ENCODE results near the gene EIF4E. TPM values are rescaled to one million over a fixed set of nuclear protein-coding genes. Genes with fewer than 3 reads are reported as not detected.
"Not testable (repeated sequence)": the region's sequence is repeated elsewhere in the genome, so short reads cannot be mapped to it uniquely, and the experiment has no call there.

The EIF4E gene
- total and polyA plus RNA-seq, 4 donors: 10.4 to 121 (median 57.8) TPM

DNA sequence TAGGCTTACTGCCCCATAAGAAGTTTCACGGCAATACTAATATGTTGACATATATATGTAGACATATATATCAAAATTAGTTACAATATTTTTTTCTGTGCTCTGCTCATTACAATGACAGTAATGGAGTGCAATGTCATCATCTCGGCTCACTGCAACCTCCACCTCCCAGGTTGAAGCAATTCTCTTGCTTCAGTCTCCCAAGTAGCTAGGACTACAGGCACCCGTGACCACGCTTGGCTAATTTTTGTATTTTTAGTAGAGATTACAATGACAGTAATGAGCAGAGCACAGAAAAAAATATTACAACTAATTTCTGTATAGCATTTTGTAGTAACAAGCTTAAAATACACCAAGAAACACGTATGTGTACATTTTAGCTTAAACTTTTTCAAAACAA, 7.6 kb downstream of the EIF4E start:
- peaks cover 0 to 6% (median 3%) of the 10 kb centered on the region in 4 donors for H3K36me3 ChIP-seq (ENCODE audit: control insufficient read depth in 4 of 4, insufficient read depth in 4 of 4, low read length in 4 of 4)
- H3K9me3 ChIP-seq (ENCODE audit: control insufficient read depth in 4 of 4, insufficient read depth in 3 of 4, low read length in 3 of 4): no peaks in the 10 kb centered on the region
- ATAC-seq (ENCODE audit: insufficient read depth, low FRiP score): no peak
- H3K27ac ChIP-seq (ENCODE audit: low read depth in 1 of 2, low read length in 1 of 2): no peak overlapping the region
- no peaks in the 10 kb centered on the region for H3K27me3 ChIP-seq (ENCODE audit: control insufficient read depth in 3 of 3, insufficient read depth in 3 of 3, low read length in 2 of 3)
- DNase-seq: no peak
- TF ChIP-seq, protein P1, sequence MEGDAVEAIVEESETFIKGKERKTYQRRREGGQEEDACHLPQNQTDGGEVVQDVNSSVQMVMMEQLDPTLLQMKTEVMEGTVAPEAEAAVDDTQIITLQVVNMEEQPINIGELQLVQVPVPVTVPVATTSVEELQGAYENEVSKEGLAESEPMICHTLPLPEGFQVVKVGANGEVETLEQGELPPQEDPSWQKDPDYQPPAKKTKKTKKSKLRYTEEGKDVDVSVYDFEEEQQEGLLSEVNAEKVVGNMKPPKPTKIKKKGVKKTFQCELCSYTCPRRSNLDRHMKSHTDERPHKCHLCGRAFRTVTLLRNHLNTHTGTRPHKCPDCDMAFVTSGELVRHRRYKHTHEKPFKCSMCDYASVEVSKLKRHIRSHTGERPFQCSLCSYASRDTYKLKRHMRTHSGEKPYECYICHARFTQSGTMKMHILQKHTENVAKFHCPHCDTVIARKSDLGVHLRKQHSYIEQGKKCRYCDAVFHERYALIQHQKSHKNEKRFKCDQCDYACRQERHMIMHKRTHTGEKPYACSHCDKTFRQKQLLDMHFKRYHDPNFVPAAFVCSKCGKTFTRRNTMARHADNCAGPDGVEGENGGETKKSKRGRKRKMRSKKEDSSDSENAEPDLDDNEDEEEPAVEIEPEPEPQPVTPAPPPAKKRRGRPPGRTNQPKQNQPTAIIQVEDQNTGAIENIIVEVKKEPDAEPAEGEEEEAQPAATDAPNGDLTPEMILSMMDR (IDR thresholded peaks at IDR 0.05; ENCODE audit: control extremely low read depth, extremely low read depth): no peak
- WGBS, 2 donors: 60 to 88% methylated on average over 5 of the region's 5 CpGs
- H3K4me1 ChIP-seq (ENCODE audit: control insufficient read depth in 5 of 5, insufficient read depth in 5 of 5, low read length in 5 of 5): peaks cover 0 to 8% (median 3%) of the 10 kb centered on the region in 5 donors
- H3K4me3 ChIP-seq: no peak overlapping the region
- no peak overlapping the region for H3K9ac ChIP-seq (ENCODE audit: insufficient read depth in 1 of 2, low read length in 2 of 2)

DNA sequence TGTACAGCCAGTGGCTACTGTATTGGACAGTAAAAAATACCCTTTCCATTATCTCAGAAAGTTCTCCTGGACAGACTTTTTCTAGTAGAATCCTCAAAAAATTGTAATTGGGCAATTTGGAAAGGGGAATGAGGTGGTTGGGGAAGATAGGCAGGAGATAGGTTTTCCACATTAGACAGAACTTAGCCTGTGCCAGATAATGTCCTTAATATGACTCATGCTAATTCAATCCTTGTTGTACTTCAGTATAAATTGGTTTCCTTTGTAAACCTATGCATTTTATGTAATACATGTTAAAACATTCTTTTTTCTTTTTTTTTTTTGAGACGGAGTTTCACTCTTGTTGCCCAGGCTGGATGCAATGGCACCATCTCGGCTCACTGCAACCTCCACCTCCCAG, 8.9 kb downstream of the EIF4E start:
- WGBS, 2 donors: 95 to 96% methylated on average over 2 of the region's 2 CpGs
- H3K27me3 ChIP-seq (ENCODE audit: control insufficient read depth in 3 of 3, insufficient read depth in 3 of 3, low read length in 2 of 3): no peaks in the 10 kb centered on the region
- H3K27ac ChIP-seq (ENCODE audit: low read depth in 1 of 2, low read length in 1 of 2): no peak overlapping the region
- peaks cover 0 to 3% (median 0%) of the 10 kb centered on the region in 4 donors for H3K36me3 ChIP-seq (ENCODE audit: control insufficient read depth in 4 of 4, insufficient read depth in 4 of 4, low read length in 4 of 4)
- no peak overlapping the region for H3K4me3 ChIP-seq
- TF ChIP-seq, protein P1 (IDR thresholded peaks at IDR 0.05; ENCODE audit: control extremely low read depth, extremely low read depth): no peak
- no peak overlapping the region for H3K9ac ChIP-seq (ENCODE audit: insufficient read depth in 1 of 2, low read length in 2 of 2)
- ATAC-seq (ENCODE audit: insufficient read depth, low FRiP score): no peak
- H3K4me1 ChIP-seq (ENCODE audit: control insufficient read depth in 5 of 5, insufficient read depth in 5 of 5, low read length in 5 of 5): peaks cover 0 to 8% (median 3%) of the 10 kb centered on the region in 5 donors
- DNase-seq: no peak
- no peaks in the 10 kb centered on the region for H3K9me3 ChIP-seq (ENCODE audit: control insufficient read depth in 4 of 4, insufficient read depth in 3 of 4, low read length in 3 of 4)

DNA sequence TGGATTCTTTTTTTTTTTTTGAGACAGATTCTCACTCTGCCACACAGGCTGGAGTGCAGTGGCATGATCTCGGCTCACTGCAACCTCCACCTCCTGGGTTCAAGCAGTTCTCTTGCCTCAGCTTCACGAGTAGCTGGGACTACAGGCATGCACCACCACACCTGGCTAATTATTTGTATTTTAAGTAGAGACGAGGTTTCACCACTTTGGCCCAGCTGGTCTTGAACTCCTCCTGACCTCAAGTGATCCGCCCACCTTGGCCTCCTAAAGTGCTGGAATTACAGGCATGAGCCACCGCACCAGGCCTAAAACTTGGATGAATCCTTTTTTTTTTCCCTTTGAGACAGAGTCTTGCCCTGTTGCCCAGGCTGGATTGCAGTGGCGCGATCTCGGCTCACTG, 18.2 kb downstream of the EIF4E start:
- not testable (repeated sequence) for DNase-seq; H3K27ac ChIP-seq (ENCODE audit: low read depth in 1 of 2, low read length in 1 of 2); H3K9ac ChIP-seq (ENCODE audit: insufficient read depth in 1 of 2, low read length in 2 of 2); H3K4me3 ChIP-seq; H3K27me3 ChIP-seq (ENCODE audit: control insufficient read depth in 3 of 3, insufficient read depth in 3 of 3, low read length in 2 of 3); H3K9me3 ChIP-seq (ENCODE audit: control insufficient read depth in 4 of 4, insufficient read depth in 3 of 4, low read length in 3 of 4); H3K36me3 ChIP-seq (ENCODE audit: control insufficient read depth in 4 of 4, insufficient read depth in 4 of 4, low read length in 4 of 4); ATAC-seq (ENCODE audit: insufficient read depth, low FRiP score)
- H3K4me1 ChIP-seq (ENCODE audit: control insufficient read depth in 5 of 5, insufficient read depth in 5 of 5, low read length in 5 of 5): peaks cover 0 to 19% (median 6%) of the 10 kb centered on the region in 5 donors
- WGBS, 2 donors: 75 to 86% methylated on average over 8 of the region's 8 CpGs

DNA sequence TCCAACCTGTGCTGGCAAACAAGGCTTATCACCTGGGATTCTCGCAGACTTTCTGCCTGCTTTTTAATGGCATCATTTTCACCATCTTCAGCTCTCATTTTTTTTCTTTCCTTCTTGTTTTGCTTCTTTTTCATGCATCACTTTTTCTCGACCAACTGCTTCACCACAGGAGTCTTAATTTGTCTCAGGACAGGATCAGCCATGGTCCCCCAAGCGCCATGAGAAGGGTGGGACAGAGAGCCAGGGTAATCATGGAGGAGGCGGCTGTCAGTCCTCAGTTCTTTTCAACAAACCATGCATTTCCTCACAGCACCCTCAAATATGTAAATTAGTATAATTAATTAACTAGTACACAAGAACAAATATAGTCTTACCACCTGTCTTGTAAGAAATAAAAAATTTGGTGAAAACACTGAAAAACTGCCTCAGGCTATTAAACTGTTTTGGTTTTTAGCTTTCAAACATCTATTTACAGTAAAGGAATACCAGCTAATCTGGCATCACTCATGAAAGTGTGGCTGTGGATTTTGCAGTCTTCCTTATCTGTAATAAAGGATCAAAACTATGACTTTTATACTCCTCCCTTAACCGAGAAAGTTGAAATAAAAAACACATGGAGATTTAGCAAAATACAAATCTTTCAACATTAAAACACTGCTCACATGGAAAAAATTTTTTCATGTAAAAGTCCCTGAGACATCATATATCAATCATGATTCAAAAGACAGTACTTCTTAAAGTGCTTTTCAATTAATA, 19.1 kb downstream of the EIF4E start:
- ATAC-seq (ENCODE audit: insufficient read depth, low FRiP score): no peak

More for the DNA sequence above, 19.1 kb downstream of the EIF4E start:
- no peak overlapping the region for H3K4me3 ChIP-seq
- H3K36me3 ChIP-seq (ENCODE audit: control insufficient read depth in 4 of 4, insufficient read depth in 4 of 4, low read length in 4 of 4): peaks cover 0 to 3% (median 2%) of the 10 kb centered on the region in 4 donors
- WGBS, 2 donors: 84 to 89% methylated on average over 5 of the region's 5 CpGs
- TF ChIP-seq, protein P1 (IDR thresholded peaks at IDR 0.05; ENCODE audit: control extremely low read depth, extremely low read depth): no peak
- no peaks in the 10 kb centered on the region for H3K27me3 ChIP-seq (ENCODE audit: control insufficient read depth in 3 of 3, insufficient read depth in 3 of 3, low read length in 2 of 3)
- no peak overlapping the region for H3K9ac ChIP-seq (ENCODE audit: insufficient read depth in 1 of 2, low read length in 2 of 2)
- H3K4me1 ChIP-seq (ENCODE audit: control insufficient read depth in 5 of 5, insufficient read depth in 5 of 5, low read length in 5 of 5): peaks cover 0 to 22% (median 6%) of the 10 kb centered on the region in 5 donors
- H3K9me3 ChIP-seq (ENCODE audit: control insufficient read depth in 4 of 4, insufficient read depth in 3 of 4, low read length in 3 of 4): no peaks in the 10 kb centered on the region
- H3K27ac ChIP-seq (ENCODE audit: low read depth in 1 of 2, low read length in 1 of 2): no peak overlapping the region
- peak in 1 of 3 donors; percentile 15 for DNase-seq
